ELF-1 (cell line): ENCODE measurements around the gene USP17L30.
"Not testable (repeated sequence)": the region's sequence is repeated elsewhere in the genome, so short reads cannot be mapped to it uniquely, and the experiment has no call there.

ENCODE experiments used
- DNase-seq: peaks from one replicate; pipeline ENCODE4 v3.0.0-alpha.2; 2016; ENCODE audit warnings: low read depth, low spot score

The USP17L30 gene, protein sequence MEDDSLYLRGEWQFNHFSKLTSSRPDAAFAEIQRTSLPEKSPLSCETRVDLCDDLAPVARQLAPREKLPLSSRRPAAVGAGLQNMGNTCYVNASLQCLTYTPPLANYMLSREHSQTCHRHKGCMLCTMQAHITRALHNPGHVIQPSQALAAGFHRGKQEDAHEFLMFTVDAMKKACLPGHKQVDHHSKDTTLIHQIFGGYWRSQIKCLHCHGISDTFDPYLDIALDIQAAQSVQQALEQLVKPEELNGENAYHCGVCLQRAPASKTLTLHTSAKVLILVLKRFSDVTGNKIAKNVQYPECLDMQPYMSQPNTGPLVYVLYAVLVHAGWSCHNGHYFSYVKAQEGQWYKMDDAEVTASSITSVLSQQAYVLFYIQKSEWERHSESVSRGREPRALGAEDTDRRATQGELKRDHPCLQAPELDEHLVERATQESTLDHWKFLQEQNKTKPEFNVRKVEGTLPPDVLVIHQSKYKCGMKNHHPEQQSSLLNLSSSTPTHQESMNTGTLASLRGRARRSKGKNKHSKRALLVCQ

GRCh38 chr4:9362829-9363228 is at the start of gene USP17L30:
USP17L30 (plus strand) TSS chr4:9363129; CDS start chr4:9363129, 0 bp downstream.
- not testable (repeated sequence) for DNase-seq

DNA sequence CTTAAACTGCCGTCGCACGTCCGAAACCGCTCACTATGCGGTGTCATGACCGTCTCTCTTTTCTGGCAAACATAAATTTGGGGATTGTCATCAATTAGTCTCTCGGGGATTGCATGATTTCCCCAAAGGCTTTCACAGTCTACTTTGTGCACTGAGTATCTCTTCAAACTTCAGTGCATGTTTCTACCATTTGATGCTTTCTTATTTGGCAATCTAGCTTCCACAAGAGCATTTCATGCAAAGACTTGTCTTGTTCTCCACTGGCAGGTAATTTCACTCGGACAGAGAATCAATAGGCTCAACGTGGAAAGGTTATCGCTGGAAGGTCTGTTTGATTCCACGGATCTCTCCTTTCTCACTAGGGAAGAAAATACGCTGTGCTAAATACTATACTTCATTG is 38.7 kb upstream of the USP17L30 start:
- DNase-seq: not testable (repeated sequence)

GRCh38 chr4:9324865-9325264 is 38.1 kb upstream of the USP17L30 start, which contains the start of gene USP17L24:
USP17L24 (plus strand) TSS chr4:9325165; CDS start chr4:9325165, 0 bp downstream.
- DNase-seq: not testable (repeated sequence)

- DNase-seq: not testable (repeated sequence)
Observed at GRCh38 chr4:9329611-9330010, 33.3 kb upstream of the USP17L30 start, which contains the start of gene USP17L25. USP17L25 (plus strand) TSS chr4:9329911; CDS start chr4:9329911, 0 bp downstream.

GRCh38 chr4:9334358-9334757 is 28.6 kb upstream of the USP17L30 start, which contains the start of gene USP17L26:
USP17L26 (plus strand) TSS chr4:9334658; CDS start chr4:9334658, 0 bp downstream.
- not testable (repeated sequence) for DNase-seq

GRCh38 chr4:9339103-9339502 is 23.8 kb upstream of the USP17L30 start, which contains the start of gene USP17L5:
USP17L5 (plus strand) TSS chr4:9339403; CDS start chr4:9339403, 0 bp downstream.
- not testable (repeated sequence) for DNase-seq

DNA sequence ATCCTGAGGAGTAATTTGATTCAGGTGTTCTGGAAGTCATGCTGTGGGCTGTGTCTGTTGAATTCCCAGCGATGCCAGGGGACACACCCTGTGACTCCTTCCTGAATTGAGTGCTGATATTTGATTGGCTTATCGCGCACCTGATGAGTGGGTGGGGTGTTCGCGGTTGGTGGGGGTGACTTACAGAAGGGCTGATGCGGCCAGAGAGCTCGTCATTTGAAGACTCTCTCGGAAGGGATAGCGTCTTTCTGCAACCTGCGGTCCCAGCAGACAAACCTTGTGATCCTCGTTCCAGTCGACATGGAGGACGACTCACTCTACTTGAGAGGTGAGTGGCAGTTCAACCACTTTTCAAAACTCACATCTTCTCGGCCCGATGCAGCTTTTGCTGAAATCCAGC is 19.1 kb upstream of the USP17L30 start, which contains the start of gene USP17L27:
USP17L27 (plus strand) TSS at position 301 of the 400 bp plus-strand sequence; CDS start at position 301, 0 bp downstream.
- not testable (repeated sequence) for DNase-seq

GRCh38 chr4:9348593-9348992 is 14.3 kb upstream of the USP17L30 start, which contains the start of gene USP17L28:
USP17L28 (plus strand) TSS chr4:9348893; CDS start chr4:9348893, 0 bp downstream.
- DNase-seq: not testable (repeated sequence)

DNA sequence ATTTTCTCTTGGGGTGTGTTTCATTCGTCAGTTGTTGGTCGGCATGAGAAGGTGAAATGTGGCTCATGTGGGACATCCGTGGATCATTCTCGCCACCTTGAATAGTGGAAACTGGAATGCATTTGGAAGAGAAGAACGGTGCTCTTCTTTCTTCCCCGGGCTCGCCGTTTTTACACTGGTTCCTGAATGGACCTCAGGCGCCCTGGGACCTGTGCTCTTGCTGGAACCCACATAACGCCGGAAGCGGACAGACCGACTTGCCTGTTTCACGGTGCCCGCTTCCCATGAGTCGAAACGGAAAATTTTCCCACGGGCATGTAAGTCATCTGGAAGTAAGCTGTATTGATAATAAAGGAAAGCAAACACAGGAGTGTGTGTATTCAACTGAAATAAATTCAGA is 12.1 kb upstream of the USP17L30 start:
- not testable (repeated sequence) for DNase-seq

- not testable (repeated sequence) for DNase-seq
Observed at GRCh38 chr4:9353338-9353737, 9.6 kb upstream of the USP17L30 start, which contains the start of gene USP17L29. USP17L29 (plus strand) TSS chr4:9353638; CDS start chr4:9353638, 0 bp downstream.

GRCh38 chr4:9379881-9380280 is 17.0 kb downstream of the USP17L30 start:
- not testable (repeated sequence) for DNase-seq

- DNase-seq: peak; percentile 36
Observed at GRCh38 chr4:9381012-9381534, 18.1 kb downstream of the USP17L30 start.

GRCh38 chr4:9384126-9384525 is 21.2 kb downstream of the USP17L30 start:
- DNase-seq: no peak

GRCh38 chr4:9389001-9389400 is 26.1 kb downstream of the USP17L30 start:
- DNase-seq: not testable (repeated sequence)

- not testable (repeated sequence) for DNase-seq
Observed at GRCh38 chr4:9405774-9406173, 42.8 kb downstream of the USP17L30 start.

DNA sequence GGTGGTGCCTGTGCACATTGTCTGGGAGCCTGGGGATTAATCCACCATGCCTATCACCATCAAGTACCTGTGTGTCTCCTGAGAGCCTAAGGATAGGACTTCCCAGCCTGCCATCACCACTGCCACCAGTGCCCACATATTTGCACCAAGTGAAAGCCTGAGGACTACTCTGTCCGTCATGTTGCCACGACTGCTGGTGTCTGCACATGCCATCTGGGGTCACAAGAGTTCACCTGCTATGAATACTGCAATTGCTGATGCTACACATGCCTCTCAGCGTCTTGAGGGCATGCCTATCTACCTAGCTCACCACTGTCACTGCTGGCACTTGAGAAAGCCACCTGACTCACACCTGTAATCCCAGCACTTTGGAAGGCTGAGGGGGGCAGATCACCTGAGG is 43.6 kb downstream of the USP17L30 start:
- DNase-seq: not testable (repeated sequence)

GRCh38 chr4:9409793-9410192 is 46.9 kb downstream of the USP17L30 start:
- DNase-seq: no peak
